Fibroblast of pulmonary artery (primary cell): ENCODE data around the gene UBE2M.

Experiments
- DNase-seq: peaks from one replicate; pipeline ENCODE4 v3.0.0-alpha.2; 2010; ENCODE audit warnings: low read depth
- H3K4me3 ChIP-seq: replicated peaks from 2 replicates; pipeline ENCODE4 v1.5.1; 2011; ENCODE audit warnings: low read depth, mild to moderate bottlenecking, control low read depth, low read length, moderate library complexity
- CTCF ChIP-seq: IDR thresholded peaks from 2 replicates; pipeline ENCODE4 v1.5.1; 2011; ENCODE audit warnings: mild to moderate bottlenecking, control low read depth, low read length, inconsistent platforms; ENCODE audit errors: missing control alignments

The UBE2M gene

GRCh38 chr19:58561373-58562121 is 3.1 kb upstream of the UBE2M start:
- H3K4me3 ChIP-seq = peak overlapping the region; percentile 37
- TF ChIP-seq CTCF = no peak

DNA sequence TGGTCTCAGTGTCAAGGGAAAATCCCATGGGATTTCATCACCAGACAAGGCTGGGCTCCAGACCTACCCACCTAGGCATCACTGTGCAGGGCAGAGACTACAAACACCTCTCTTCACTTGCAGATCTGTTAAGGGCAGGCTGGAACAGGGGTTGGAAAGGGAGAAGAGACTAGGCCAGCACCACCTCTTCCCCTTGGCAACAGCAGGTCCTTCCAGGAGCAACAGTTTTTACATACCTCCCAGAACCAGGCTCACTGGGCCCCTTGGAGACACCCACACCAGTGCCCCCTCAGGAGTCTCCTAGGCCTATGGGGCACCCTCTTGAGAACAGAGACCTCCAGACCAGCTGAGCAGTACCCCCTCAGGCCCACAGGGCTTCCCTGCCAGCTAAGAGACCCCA is 2.5 kb upstream of the UBE2M start:
- no peak overlapping the region for H3K4me3 ChIP-seq
- no peak for DNase-seq
- TF ChIP-seq CTCF = no peak

More at GRCh38 chr19:58561373-58562121, 3.1 kb upstream of the UBE2M start:
- no peak for DNase-seq

- peak overlapping the region; percentile 99 for H3K4me3 ChIP-seq
- no peak for TF ChIP-seq CTCF
- no peak for DNase-seq
Observed at GRCh38 chr19:58560007-58560887, 1.8 kb upstream of the UBE2M start.

- peak overlapping the region; percentile 99 for H3K4me3 ChIP-seq
- TF ChIP-seq CTCF = no peak
- DNase-seq = peak; percentile 92
Observed at GRCh38 chr19:58559275-58560006, 1.0 kb upstream of the UBE2M start.

- H3K4me3 ChIP-seq = peak overlapping the region; percentile 99
- peak; percentile 99 for DNase-seq
- no peak for TF ChIP-seq CTCF
Observed at GRCh38 chr19:58558623-58559274, 338 bp upstream of the UBE2M start.
